EH (cell line): ENCODE data around the gene KCNMA1.

ENCODE experiments used
- DNase-seq: peaks from one replicate; pipeline ENCODE4 v3.0.0-alpha.2; 2015; ENCODE audit warnings: low read depth

The KCNMA1 gene

DNA sequence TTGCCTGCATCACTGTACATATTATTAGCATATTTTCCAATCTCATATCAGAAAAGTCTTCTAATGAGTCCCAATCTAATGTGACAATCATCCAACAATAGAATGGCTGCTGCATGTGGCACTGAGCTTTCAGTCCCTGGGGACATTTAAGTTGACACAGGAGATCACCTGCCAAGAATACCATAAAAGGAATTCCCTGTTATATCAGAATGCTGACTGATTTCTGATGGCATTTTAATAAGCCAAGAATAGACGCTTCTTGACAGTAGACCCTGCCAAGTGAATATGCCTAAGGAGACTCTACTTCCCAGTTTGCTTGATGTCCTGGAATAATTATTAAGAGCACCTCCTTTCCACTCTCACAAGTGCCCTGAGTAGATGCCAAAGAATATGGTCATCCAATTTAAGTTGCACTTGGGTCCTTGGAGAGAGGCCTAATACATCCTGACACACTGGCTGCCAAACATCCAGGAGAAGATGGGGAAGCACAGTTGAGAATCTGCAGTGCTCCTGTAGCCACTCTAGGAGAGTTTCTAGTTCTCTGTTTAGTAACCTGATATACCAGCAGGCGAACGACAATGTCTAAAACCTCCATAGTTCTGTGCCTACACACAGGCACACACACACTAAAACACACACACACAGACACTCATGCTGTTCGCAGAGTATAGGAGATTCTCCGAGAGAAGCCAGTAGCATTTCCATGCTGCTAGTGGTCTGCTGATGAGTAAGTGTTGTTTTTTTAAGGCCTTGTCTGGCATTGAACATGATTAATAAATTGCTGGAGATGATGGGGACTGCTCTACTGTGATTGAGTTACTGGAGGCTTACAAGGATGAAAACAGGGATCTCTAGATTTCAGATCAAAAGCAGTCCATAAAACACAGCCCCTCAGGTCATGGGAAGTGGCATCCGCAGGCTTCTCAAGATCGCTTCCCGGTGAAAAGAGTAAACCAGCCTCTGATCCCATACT, 369.6 kb downstream of the KCNMA1 start:
- peak; percentile 59 for DNase-seq

GRCh38 chr10:77266242-77266641, 371.4 kb downstream of the KCNMA1 start:
- no peak for DNase-seq

GRCh38 chr10:77264527-77264926, 373.1 kb downstream of the KCNMA1 start:
- no peak for DNase-seq

- DNase-seq, result no peak
Measured at GRCh38 chr10:77264107-77264506, 373.5 kb downstream of the KCNMA1 start.

- no peak for DNase-seq
Measured at GRCh38 chr10:77263700-77264099, 373.9 kb downstream of the KCNMA1 start.

GRCh38 chr10:77261146-77261545, 376.5 kb downstream of the KCNMA1 start:
- DNase-seq, result no peak

GRCh38 chr10:77259171-77259874, 378.3 kb downstream of the KCNMA1 start:
- no peak for DNase-seq

- DNase-seq, result no peak
Measured at GRCh38 chr10:77256346-77256745, 381.3 kb downstream of the KCNMA1 start.

GRCh38 chr10:77253556-77254064, 384.0 kb downstream of the KCNMA1 start:
- DNase-seq, result no peak

- peak; percentile 10 for DNase-seq
Measured at GRCh38 chr10:77253147-77253545, 384.5 kb downstream of the KCNMA1 start.

DNA sequence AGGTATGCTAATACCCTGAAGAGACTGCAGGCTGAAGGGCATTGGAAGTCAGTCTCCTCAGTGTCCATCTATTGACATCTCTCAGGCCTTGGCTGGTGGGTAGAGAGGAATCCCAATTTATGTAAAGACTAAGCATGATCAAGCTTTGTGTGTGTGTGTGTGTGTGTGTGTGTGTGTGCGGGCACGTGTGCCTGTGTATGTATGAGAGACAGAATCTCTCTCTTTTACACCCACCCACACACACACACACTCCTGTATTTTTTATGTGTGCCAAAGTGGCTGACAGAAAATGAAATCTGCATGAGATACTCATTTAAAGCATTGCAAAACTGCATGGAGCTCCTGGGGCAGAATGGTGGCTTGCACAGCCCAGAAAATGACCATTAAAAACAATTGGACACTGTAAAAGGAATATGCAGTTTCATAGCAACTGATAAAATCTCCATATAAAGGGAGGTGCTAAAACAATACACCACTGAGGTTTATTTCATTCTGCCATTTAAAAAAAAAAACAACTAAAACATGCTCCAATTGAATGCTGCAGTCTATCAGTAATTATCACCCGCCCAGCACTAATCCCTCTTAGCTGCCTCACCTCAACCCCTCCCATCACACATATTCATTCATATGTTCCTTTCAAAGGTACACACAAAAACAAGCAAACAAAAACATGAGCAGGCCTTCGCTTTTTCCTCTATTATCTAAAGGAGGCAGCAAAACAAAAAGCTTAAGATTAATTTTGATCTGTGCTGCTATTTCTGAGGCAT, 385.0 kb downstream of the KCNMA1 start:
- no peak for DNase-seq

DNA sequence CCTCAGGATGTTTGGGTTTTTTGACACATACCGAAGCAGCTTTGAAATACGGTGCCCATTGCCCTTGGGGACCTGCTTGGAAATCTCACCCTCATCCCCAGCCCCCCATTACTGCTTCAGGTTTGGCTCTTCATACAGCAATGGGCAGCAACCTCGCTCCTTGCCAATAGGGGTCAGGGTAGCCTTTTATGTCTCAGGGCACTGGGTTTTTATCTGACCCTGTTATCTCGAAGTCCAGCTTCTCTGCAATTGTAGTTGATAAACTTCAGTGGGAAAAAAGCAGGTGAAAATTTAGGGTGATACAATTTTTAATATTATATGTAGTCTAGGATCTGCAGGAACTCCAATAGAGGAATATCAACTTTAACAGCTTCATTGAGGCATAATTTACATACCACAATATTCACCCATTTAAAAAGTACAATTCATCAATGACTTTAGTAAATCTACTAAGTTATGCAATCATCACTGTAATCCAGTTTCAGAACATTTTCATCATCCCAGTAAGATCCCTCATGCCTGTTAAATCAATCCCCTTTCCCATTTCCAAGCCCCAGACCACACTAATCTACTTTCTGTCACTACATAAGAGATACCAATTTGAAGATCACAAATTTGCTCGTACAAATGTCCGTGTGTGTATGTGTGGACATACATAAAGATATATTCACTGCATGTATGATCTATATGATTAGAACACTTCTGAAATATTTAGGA, 386.2 kb downstream of the KCNMA1 start:
- peak; percentile 71 for DNase-seq

- no peak for DNase-seq
Measured at GRCh38 chr10:77249901-77250459, 387.6 kb downstream of the KCNMA1 start.

DNA sequence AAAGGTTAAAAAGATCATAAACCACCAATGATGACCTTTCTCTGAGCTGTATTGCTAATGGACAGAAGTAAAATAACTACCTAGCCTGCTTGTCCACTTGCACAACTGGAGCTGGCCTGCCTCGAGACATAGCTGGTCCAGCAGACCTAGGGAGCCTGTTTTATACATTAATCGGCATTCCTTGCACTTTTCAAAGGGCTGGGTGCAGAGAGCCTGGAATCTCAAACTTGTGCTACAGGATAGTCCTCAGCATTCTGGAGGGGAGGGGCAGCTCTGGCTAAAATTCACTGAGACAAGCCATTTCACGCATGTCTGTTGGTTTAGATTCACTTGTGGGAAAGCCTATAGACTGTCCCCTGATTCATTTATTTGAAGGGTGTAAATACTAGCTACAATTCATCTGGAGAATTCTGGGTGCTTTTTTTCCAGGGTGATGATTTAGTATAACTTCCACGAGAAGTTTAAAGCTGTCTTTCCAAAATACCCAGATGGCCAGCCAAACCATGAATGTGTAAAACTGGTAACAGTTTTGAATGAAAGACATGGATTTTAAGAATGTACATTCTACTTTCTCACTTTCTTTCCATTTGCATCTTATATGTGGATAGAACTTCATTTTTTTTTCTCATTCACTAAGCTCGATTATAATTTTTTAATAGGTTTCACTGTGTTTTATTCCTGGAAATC, 389.4 kb downstream of the KCNMA1 start:
- no peak for DNase-seq

DNA sequence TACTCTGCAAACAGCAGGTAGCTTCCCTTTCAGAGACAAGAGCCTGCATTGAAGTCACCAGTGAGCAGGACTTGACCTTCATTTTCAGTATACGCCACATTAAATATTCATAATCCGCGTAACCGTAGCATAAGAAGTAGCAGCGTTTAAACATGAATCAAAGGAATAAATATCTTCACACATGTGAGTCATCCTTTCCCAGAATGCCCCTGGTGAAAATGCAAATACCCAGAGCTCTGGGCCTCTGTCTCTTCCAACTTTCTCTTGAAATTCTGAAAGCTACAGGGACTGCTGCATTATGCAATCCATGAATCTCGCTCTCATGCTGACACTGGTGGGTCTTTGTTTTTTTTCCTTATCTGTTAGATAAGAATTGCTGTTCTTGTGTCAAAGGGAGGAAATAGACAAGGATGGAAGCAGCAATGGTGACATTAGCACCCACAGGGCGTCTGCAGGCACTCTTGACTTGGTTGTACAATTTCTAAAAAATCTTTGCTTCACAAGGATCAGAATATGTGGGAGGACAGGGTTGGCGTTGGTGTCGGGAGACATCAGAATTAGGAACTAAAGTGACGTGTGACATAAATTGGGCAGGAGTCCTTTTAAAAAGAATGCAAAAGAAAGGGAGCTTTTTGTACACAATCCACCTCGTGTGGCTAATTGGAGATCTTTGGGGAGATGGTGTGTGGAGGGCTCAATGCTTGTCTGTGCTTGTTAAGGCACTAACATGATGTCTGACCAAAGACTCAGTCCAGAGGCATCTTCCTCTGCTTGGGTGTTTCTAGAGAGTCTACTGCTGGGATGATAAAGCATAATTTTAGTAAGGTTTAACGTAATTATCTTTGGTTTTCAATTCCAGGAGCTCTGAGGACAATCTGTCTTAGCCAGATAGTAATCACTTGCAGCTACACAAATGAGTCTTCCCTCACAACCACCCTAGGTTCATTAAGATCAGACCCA, 390.3 kb downstream of the KCNMA1 start:
- DNase-seq, result no peak

GRCh38 chr10:77245953-77246352, 391.7 kb downstream of the KCNMA1 start:
- peak; percentile 81 for DNase-seq

- peak; percentile 70 for DNase-seq
Measured at GRCh38 chr10:77244746-77245145, 392.9 kb downstream of the KCNMA1 start.

- DNase-seq, result no peak
Measured at GRCh38 chr10:77244286-77244685, 393.3 kb downstream of the KCNMA1 start.

- DNase-seq, result no peak
Measured at GRCh38 chr10:77241350-77241725, 396.3 kb downstream of the KCNMA1 start.
